H1 (cell line): ENCODE measurements around the gene MT1B. TPM values are rescaled to one million over a fixed set of nuclear protein-coding genes. Genes with fewer than 3 reads are reported as not detected.
"Not testable (repeated sequence)": the region's sequence is repeated elsewhere in the genome, so short reads cannot be mapped to it uniquely, and the experiment has no call there.

Experiments used
- CTCF ChIA-PET: fragments of 300-600 bp; sonication (Branson Sonifier 250); formaldehyde crosslinking; loops from one replicate; lab custom pipeline; 2021; ENCODE audit not compliant: partially characterized antibody; lab: Charles Lee
- POLR2A ChIA-PET: fragments of 300-600 bp; sonication (Branson Sonifier 250); formaldehyde crosslinking; loops from one replicate; lab custom pipeline; 2021; ENCODE audit warnings: inconsistent platforms; ENCODE audit not compliant: partially characterized antibody; lab: Charles Lee
- DNase-seq, 2 experiments: peaks; one replicate each; pipeline versions ENCODE4 v3.0.0 to v3.0.0-alpha.2; 2010 to 2022; ENCODE audit warnings: low spot score in 2 of 2, low read depth in 1 of 2, mixed read lengths in 1 of 2
- FAIRE-seq: peaks from 2 replicates; lab custom pipeline; 2011; peaks lifted over from hg19 to GRCh38; lab: Jason Lieb, UNC
- H2AFZ ChIP-seq: 2 replicates; pipeline ENCODE4 v1.8.1; 2012; ENCODE audit warnings: low read length, inconsistent platforms
- H2AK5ac ChIP-seq: 2 replicates; pipeline ENCODE4 v1.6.1; 2013; ENCODE audit warnings: low read depth, low read length
- H2BK120ac ChIP-seq: replicated peaks from 2 replicates; pipeline ENCODE3; 2013; ENCODE audit warnings: low read depth, low read length, inconsistent platforms
- H2BK12ac ChIP-seq: 2 replicates; pipeline ENCODE4 v1.6.1; 2013; ENCODE audit warnings: low read depth, low read length
- H2BK15ac ChIP-seq: 2 replicates; pipeline ENCODE4 v1.6.1; 2013; ENCODE audit warnings: low read length
- H2BK20ac ChIP-seq: 2 replicates; pipeline ENCODE4 v1.6.1; 2013; ENCODE audit warnings: low read length
- H2BK5ac ChIP-seq: 2 replicates; pipeline ENCODE4 v1.6.1; 2013; ENCODE audit warnings: low read depth, low read length
- H3K14ac ChIP-seq: 2 replicates; pipeline ENCODE4 v1.6.1; 2013; ENCODE audit warnings: inconsistent platforms; ENCODE audit not compliant: insufficient read length
- H3K18ac ChIP-seq: 2 replicates; pipeline ENCODE4 v1.6.1; 2013; ENCODE audit warnings: low read length; ENCODE audit errors: extremely low read depth
- H3K23ac ChIP-seq: 2 replicates; pipeline ENCODE4 v1.6.1; 2013; ENCODE audit warnings: inconsistent platforms; ENCODE audit not compliant: insufficient read length
- H3K23me2 ChIP-seq: 2 replicates; pipeline ENCODE4 v1.6.1; 2013; ENCODE audit warnings: low read depth, low read length
- H3K27ac ChIP-seq: 2 replicates; pipeline ENCODE4 v1.6.1; 2011; ENCODE audit warnings: low read depth, low read length, inconsistent platforms
- H3K27me3 ChIP-seq, 4 experiments: replicated peaks in 1 of 4; 1 replicate in 1 of 4; 2 replicates in 3 of 4; pipeline versions ENCODE4 v1.6.1 to v1.8.1; 2011 to 2013; ENCODE audit warnings: low read length in 3 of 4, mild to moderate bottlenecking in 3 of 4, inconsistent platforms in 2 of 4, mixed read lengths in 2 of 4, moderate library complexity in 1 of 4; ENCODE audit not compliant: control insufficient read depth in 3 of 4, insufficient read depth in 3 of 4; ENCODE audit errors: extremely low read depth in 1 of 4
- H3K36me3 ChIP-seq, 4 experiments: 2 replicates each; pipeline versions ENCODE4 v1.6.1 to v1.8.1; 2011 to 2013; ENCODE audit warnings: mild to moderate bottlenecking in 4 of 4, low read length in 3 of 4, moderate library complexity in 2 of 4, control low read depth in 1 of 4, inconsistent platforms in 1 of 4; ENCODE audit not compliant: insufficient read depth in 4 of 4, control insufficient read depth in 2 of 4
- H3K4ac ChIP-seq: replicated peaks from 2 replicates; pipeline ENCODE3; 2013; ENCODE audit warnings: low read length, low read depth, mixed read lengths, inconsistent platforms; ENCODE audit not compliant: insufficient read length
- H3K4me1 ChIP-seq, 4 experiments: replicated peaks in 1 of 4; 1 replicate in 1 of 4; 2 replicates in 3 of 4; pipeline versions ENCODE4 v1.6.1 to v1.8.1; 2011 to 2013; ENCODE audit warnings: low read length in 3 of 4, inconsistent platforms in 2 of 4, mixed read lengths in 1 of 4; ENCODE audit not compliant: insufficient read depth in 4 of 4, control insufficient read depth in 3 of 4
- H3K4me2 ChIP-seq, 2 experiments: 2 replicates each; pipeline versions ENCODE4 v1.6.1 to v1.8.1; 2011 to 2013; ENCODE audit warnings: low read depth in 2 of 2, low read length in 2 of 2, control low read depth in 1 of 2, inconsistent platforms in 1 of 2, mild to moderate bottlenecking in 1 of 2; ENCODE audit not compliant: insufficient read depth in 1 of 2
- H3K4me3 ChIP-seq, 4 experiments: fragments of 200-600, 300-600 bp in 1 of 4; sonication (generic), shearing (Covaris generic), sonication (Bioruptor Twin) in 1 of 4; 2 replicates each; pipeline versions ENCODE4 v1.5.1 to v1.8.1; 2011 to 2016; ENCODE audit warnings: low read length in 4 of 4, low read depth in 3 of 4, control low read depth in 2 of 4, inconsistent platforms in 2 of 4, mild to moderate bottlenecking in 2 of 4, mixed read lengths in 1 of 4, moderate library complexity in 1 of 4; ENCODE audit not compliant: insufficient read depth in 2 of 4; ENCODE audit errors: extremely low read depth in 1 of 4
- H3K56ac ChIP-seq: replicated peaks from 2 replicates; pipeline ENCODE3; 2013; ENCODE audit warnings: low read depth, mild to moderate bottlenecking, mixed read lengths, low read length, inconsistent platforms; ENCODE audit not compliant: insufficient read length
- H3K79me1 ChIP-seq: 2 replicates; pipeline ENCODE4 v1.6.1; 2013; ENCODE audit warnings: low read depth, low read length, control low read depth
- H3K79me2 ChIP-seq, 2 experiments: 2 replicates each; pipeline versions ENCODE4 v1.6.1 to v1.8.1; 2012 to 2013; ENCODE audit warnings: low read length in 2 of 2, mild to moderate bottlenecking in 2 of 2, inconsistent platforms in 1 of 2; ENCODE audit not compliant: insufficient read depth in 2 of 2, control insufficient read depth in 1 of 2
- H3K9ac ChIP-seq, 4 experiments: replicated peaks in 1 of 4; 1 replicate in 1 of 4; 2 replicates in 3 of 4; pipeline versions ENCODE4 v1.6.1 to v1.8.1; 2011 to 2013; ENCODE audit warnings: low read depth in 3 of 4, low read length in 3 of 4, control low read depth in 2 of 4, mild to moderate bottlenecking in 2 of 4, moderate library complexity in 2 of 4, inconsistent platforms in 1 of 4; ENCODE audit errors: extremely low read depth in 1 of 4
- H3K9me3 ChIP-seq, 2 experiments: 2 replicates each; pipeline versions ENCODE4 v1.6.1 to v1.8.1; 2012 to 2013; ENCODE audit warnings: mild to moderate bottlenecking in 2 of 2, moderate library complexity in 2 of 2, control low read depth in 1 of 2, inconsistent platforms in 1 of 2, low read depth in 1 of 2, low read length in 1 of 2, mixed read lengths in 1 of 2; ENCODE audit not compliant: insufficient read depth in 2 of 2
- H4K20me1 ChIP-seq, 2 experiments: replicated peaks in 1 of 2; 2 replicates each; pipeline versions ENCODE3 to v1.8.1; 2011 to 2013; ENCODE audit warnings: inconsistent platforms in 2 of 2, low read length in 2 of 2, mild to moderate bottlenecking in 1 of 2; ENCODE audit not compliant: insufficient read depth in 2 of 2, control insufficient read depth in 1 of 2
- H4K5ac ChIP-seq: 2 replicates; pipeline ENCODE4 v1.6.1; 2013; ENCODE audit warnings: low read length, low read depth, mixed read lengths, inconsistent platforms; ENCODE audit not compliant: insufficient read length
- H4K8ac ChIP-seq: 2 replicates; pipeline ENCODE4 v1.8.0; 2013; ENCODE audit warnings: mild to moderate bottlenecking, moderate library complexity, low read length, inconsistent platforms; ENCODE audit not compliant: insufficient read depth; ENCODE audit errors: extremely low read depth
- H4K91ac ChIP-seq: replicated peaks from 2 replicates; pipeline ENCODE3; 2013; ENCODE audit warnings: low read length, mixed read lengths, inconsistent platforms; ENCODE audit not compliant: insufficient read length
- WGBS, 2 experiments: shearing (Covaris generic) in 1 of 2; methylation state at CpG; one replicate each; pipeline versions ENCODE4 v1.1.6 to v1.1.7; 2013 to 2015; ENCODE audit warnings: low lambda C conversion rate in 2 of 2, mixed read lengths in 2 of 2, inconsistent platforms in 1 of 2, low coverage in 1 of 2, missing lambda C conversion rate in 1 of 2; ENCODE audit not compliant: insufficient replicate concordance in 2 of 2, insufficient coverage in 1 of 2, insufficient read length in 1 of 2; ENCODE audit errors: extremely low coverage in 1 of 2, missing lambda C conversion rate in 1 of 2; 5-methylcytosine and 5-hydroxymethylcytosine counted together
- polyA plus RNA-seq, 7 experiments: library from polyadenylated mRNA; depleted of rRNA in 3 of 7; stranded (reverse) in 5 of 7; unstranded in 2 of 7; fragments of >200 nt in 5 of 7; fragments of 200-250 nt in 2 of 7; gene quantifications; 1 replicate in 5 of 7; 2 replicates in 1 of 7; 4 replicates in 1 of 7; pipeline versions ENCODE4 v1.2.1 to v1.2.3, GENCODE V29; 2011 to 2013; ENCODE audit warnings: missing spikeins in 2 of 7, mixed read lengths in 2 of 7
- total RNA-seq: library from RNA; stranded (reverse); fragmentation: NEBNext Ultra II Directional; extraction: Animal tissue kit (Norgen Biotek cat#: 25700); gene quantifications from 2 replicates; pipeline ENCODE4 v1.2.1, GENCODE V29; 2021

Gene MT1B
- total and polyA plus RNA-seq, 2 of the 8 experiments (the other 6 are each of a cell fraction or from before 2014, with no cell fraction given): not detected

DNA sequence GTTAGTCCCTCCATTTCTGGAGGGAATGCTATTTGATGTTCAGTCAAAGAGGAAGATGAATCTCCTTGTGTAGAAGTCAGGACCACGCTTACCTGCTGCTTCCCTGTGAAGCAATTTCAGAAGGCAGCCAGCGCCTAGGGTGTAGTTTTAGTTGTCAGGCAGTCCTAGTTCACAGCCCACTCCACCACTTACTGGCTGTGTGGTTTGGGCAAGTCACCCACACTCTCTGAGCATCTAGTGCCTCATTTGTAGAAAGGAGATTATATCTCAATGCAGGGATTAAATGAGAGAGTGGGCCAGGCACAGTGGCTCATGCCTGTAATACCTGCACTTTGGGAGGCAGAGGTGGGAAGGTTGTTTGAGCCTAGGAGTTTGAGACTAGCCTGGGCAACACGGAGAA lies 20.5 kb downstream of the MT1B start:
- POLR2A ChIA-PET: interaction anchor here (0.7 to 13.9 kb wide), 3 partner anchors 9 to 28 kb away, joined by 3 to 205 read pairs (median 74); partner anchors contain the start of genes MT1B, MT1F and MT1X
- peaks cover 10% of the 10 kb centered on the region; the same call in 1 of the 2 replicates for H3K23me2 ChIP-seq
- H3K4me3 ChIP-seq, H3K56ac ChIP-seq, H3K18ac ChIP-seq, H2AK5ac ChIP-seq, H4K91ac ChIP-seq, H2BK5ac ChIP-seq, H3K23ac ChIP-seq, H2BK12ac ChIP-seq, H2AFZ ChIP-seq, H3K9ac ChIP-seq, DNase-seq, H2BK15ac ChIP-seq, H3K14ac ChIP-seq, H4K20me1 ChIP-seq, H3K4ac ChIP-seq, H2BK20ac ChIP-seq, H3K36me3 ChIP-seq, H3K27ac ChIP-seq, H3K79me2 ChIP-seq, FAIRE-seq, H3K79me1 ChIP-seq, H3K4me2 ChIP-seq, H4K5ac ChIP-seq, H3K9me3 ChIP-seq, H2BK120ac ChIP-seq, H4K8ac ChIP-seq: not testable (repeated sequence)
- H3K27me3 ChIP-seq: peaks cover 48 to 82% (median 67%) of the 10 kb centered on the region in 4 experiments
- peaks cover 3 to 25% (median 17%) of the 10 kb centered on the region in 4 experiments for H3K4me1 ChIP-seq
- 74% methylated on average over 3 of the region's 3 CpGs; no CpG with 5 or more reads in 1 of the 2 experiments for WGBS, 2 experiments
- CTCF ChIA-PET: interaction anchor here (0.6 to 2.9 kb wide), 10 partner anchors 11 to 671 kb away, joined by 3 to 62 read pairs (median 4); no protein-coding TSS in a partner anchor
